Trophoblast cell (in vitro differentiated cells and primary cell): ENCODE results near the gene KRT79.

Experiments used
- DNase-seq, 2 donors: peaks; one replicate each; pipeline ENCODE4 v3.0.0-alpha.2; 2016
- H2AFZ ChIP-seq: 2 replicates; pipeline ENCODE4 v1.6.1; 2013; ENCODE audit warnings: low read length, moderate library complexity, mild to moderate bottlenecking; ENCODE audit not compliant: insufficient read depth, poor library complexity
- H2AK5ac ChIP-seq: 2 replicates; pipeline ENCODE4 v1.6.1; 2013; ENCODE audit warnings: mild to moderate bottlenecking, low read length
- H2BK120ac ChIP-seq: 2 replicates; pipeline ENCODE4 v1.6.1; 2013; ENCODE audit warnings: low read length, mild to moderate bottlenecking, moderate library complexity; ENCODE audit not compliant: insufficient read depth, poor library complexity
- H2BK12ac ChIP-seq: 2 replicates; pipeline ENCODE4 v1.6.1; 2013; ENCODE audit warnings: mild to moderate bottlenecking, low read length, moderate library complexity
- H2BK5ac ChIP-seq: 2 replicates; pipeline ENCODE4 v1.6.1; 2013; ENCODE audit warnings: low read length, low read depth, moderate library complexity, mild to moderate bottlenecking; ENCODE audit not compliant: poor library complexity
- H3K14ac ChIP-seq: 2 replicates; pipeline ENCODE4 v1.6.1; 2013; ENCODE audit warnings: mild to moderate bottlenecking, low read length
- H3K18ac ChIP-seq: 2 replicates; pipeline ENCODE4 v1.6.1; 2013; ENCODE audit warnings: mild to moderate bottlenecking, low read length
- H3K23ac ChIP-seq: 2 replicates; pipeline ENCODE4 v1.6.1; 2013; ENCODE audit warnings: low read length
- H3K27ac ChIP-seq: 2 replicates; pipeline ENCODE4 v1.5.1; 2013; ENCODE audit warnings: low read depth, mild to moderate bottlenecking, inconsistent platforms, low read length, moderate library complexity
- H3K27me3 ChIP-seq: 2 replicates; pipeline ENCODE4 v1.6.1; 2013; ENCODE audit warnings: inconsistent platforms, mild to moderate bottlenecking, low read length, moderate library complexity; ENCODE audit not compliant: insufficient read depth
- H3K36me3 ChIP-seq, 2 experiments: 1 replicate in 1 of 2; 2 replicates in 1 of 2; pipeline ENCODE4 v1.6.1; 2013; ENCODE audit warnings: low read length in 2 of 2, mild to moderate bottlenecking in 2 of 2, moderate library complexity in 1 of 2; ENCODE audit not compliant: insufficient read depth in 2 of 2, control insufficient read depth in 1 of 2
- H3K4ac ChIP-seq: 2 replicates; pipeline ENCODE4 v1.6.1; 2013; ENCODE audit warnings: low read depth, mild to moderate bottlenecking, low read length, moderate library complexity
- H3K4me1 ChIP-seq, 2 experiments: 1 replicate in 1 of 2; 2 replicates in 1 of 2; pipeline ENCODE4 v1.6.1; 2013; ENCODE audit warnings: low read length in 2 of 2, mild to moderate bottlenecking in 2 of 2, moderate library complexity in 1 of 2; ENCODE audit not compliant: insufficient read depth in 2 of 2, control insufficient read depth in 1 of 2
- H3K4me2 ChIP-seq: 2 replicates; pipeline ENCODE4 v1.6.1; 2013; ENCODE audit warnings: inconsistent platforms, mild to moderate bottlenecking, low read length, moderate library complexity
- H3K4me3 ChIP-seq: 2 replicates; pipeline ENCODE4 v1.5.1; 2013; ENCODE audit warnings: mild to moderate bottlenecking, low read depth, low read length, inconsistent platforms
- H3K79me1 ChIP-seq: one replicate; pipeline ENCODE4 v1.6.1; 2013; ENCODE audit warnings: low read length
- H3K79me2 ChIP-seq: 2 replicates; pipeline ENCODE4 v1.6.1; 2013; ENCODE audit warnings: low read length, mild to moderate bottlenecking; ENCODE audit not compliant: control insufficient read depth, insufficient read depth, poor library complexity
- H3K9ac ChIP-seq: 2 replicates; pipeline ENCODE4 v1.6.1; 2013; ENCODE audit warnings: mild to moderate bottlenecking, low read length
- H3K9me3 ChIP-seq: 2 replicates; pipeline ENCODE4 v1.6.1; 2013; ENCODE audit warnings: low read depth, mild to moderate bottlenecking, control low read depth, inconsistent platforms, low read length; ENCODE audit not compliant: insufficient read depth
- H4K12ac ChIP-seq: 2 replicates; pipeline ENCODE4 v1.6.1; 2013; ENCODE audit warnings: low read depth, mild to moderate bottlenecking, low read length, moderate library complexity
- H4K8ac ChIP-seq: 2 replicates; pipeline ENCODE4 v1.6.1; 2013; ENCODE audit warnings: low read depth, mild to moderate bottlenecking, low read length, moderate library complexity
- H4K91ac ChIP-seq: one replicate; pipeline ENCODE4 v1.6.1; 2013; ENCODE audit warnings: low read depth, mild to moderate bottlenecking, low read length, moderate library complexity
- WGBS: extraction: QIAGEN DNeasy Blood & Tissue Kit; methylation state at CpG from one replicate; pipeline ENCODE4 v1.1.7; 2013; ENCODE audit warnings: missing lambda C conversion rate; ENCODE audit not compliant: insufficient read length, insufficient coverage; ENCODE audit errors: extremely low coverage; 5-methylcytosine and 5-hydroxymethylcytosine counted together

KRT79 gene

GRCh38 chr12:52848661-52849255 is 14.6 kb upstream of the KRT79 start, which contains the start of gene KRT78:
KRT78 (minus strand) TSS chr12:52848994; CDS start chr12:52848930, 64 bp downstream.
- Histone ChIP-seq H2AFZ (no peak within 1 kb of the TSS), H3K9me3 (peaks cover 3% of the 10 kb centered on the region), H3K4me1 (peaks cover 4 to 6% of the 10 kb centered on the region in 2 experiments), H4K91ac (no peak within 1 kb of the TSS), H2BK12ac (no peak within 1 kb of the TSS), H2BK5ac (no peak within 1 kb of the TSS), H3K79me2 (no peaks in the 10 kb centered on the region), H3K14ac (no peak within 1 kb of the TSS), H4K12ac (no peak within 1 kb of the TSS), H3K27me3 (no peaks in the 10 kb centered on the region), H3K4me3 (no peak within 1 kb of the TSS), H3K36me3 (no peaks in the 10 kb centered on the region), H2AK5ac (no peak within 1 kb of the TSS), H3K4ac (no peak within 1 kb of the TSS), H4K8ac (no peak within 1 kb of the TSS), H3K9ac (no peak within 1 kb of the TSS), H3K18ac (no peak within 1 kb of the TSS), H3K79me1 (no peaks in the 10 kb centered on the region), H3K23ac (no peak within 1 kb of the TSS), H2BK120ac (no peak within 1 kb of the TSS), H3K4me2 (no peak within 1 kb of the TSS), H3K27ac (no peak within 1 kb of the TSS)
- DNase-seq = peak; percentile 84 to 93
- WGBS = no CpG with 5 or more reads among the region's 16 CpGs

DNA sequence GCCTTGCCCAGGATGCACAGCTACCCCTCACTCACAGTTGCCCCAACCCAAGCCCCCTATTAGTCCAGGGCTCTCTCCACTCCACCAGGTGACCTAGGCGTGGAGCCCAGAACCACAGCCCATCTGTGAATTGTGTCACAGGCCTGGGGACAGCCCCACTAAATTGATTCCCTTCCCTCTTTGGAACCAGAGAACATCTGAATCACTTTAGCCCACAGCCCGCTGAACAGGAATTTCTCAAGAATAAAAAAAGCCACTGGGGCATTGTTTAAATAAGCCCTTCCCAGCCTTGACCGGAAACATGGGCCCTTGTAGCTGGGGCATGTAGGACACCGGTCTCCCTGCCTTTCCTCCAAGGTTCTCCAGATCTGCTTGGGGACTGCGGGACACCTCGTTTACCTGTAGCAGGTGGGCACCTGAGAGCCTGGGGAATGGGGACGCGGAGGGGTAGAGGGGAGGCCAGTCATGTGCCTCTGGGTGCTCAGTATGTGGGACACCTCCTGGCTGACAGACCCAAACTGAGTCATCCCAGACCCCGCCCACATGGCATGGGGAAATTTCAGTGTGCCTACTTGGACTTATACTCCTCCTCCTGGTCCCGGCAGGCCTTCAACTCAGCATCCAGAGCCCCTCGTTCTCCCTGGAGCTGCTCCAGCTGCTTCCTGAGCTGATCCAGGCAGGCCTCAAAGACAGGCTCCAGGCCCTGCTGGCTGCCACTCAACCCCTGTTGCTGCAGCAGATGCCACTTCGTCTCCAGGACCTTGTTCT is 13.4 kb upstream of the KRT79 start:
- no peak overlapping the region for H2AFZ ChIP-seq
- no peaks in the 10 kb centered on the region for H3K36me3 ChIP-seq
- no peak overlapping the region for H4K91ac ChIP-seq
- no peak overlapping the region for H4K12ac ChIP-seq
- H2AK5ac ChIP-seq = no peak overlapping the region
- no peak overlapping the region for H2BK5ac ChIP-seq
- H2BK12ac ChIP-seq = no peak overlapping the region
- peaks cover 4 to 6% of the 10 kb centered on the region in 2 experiments for H3K4me1 ChIP-seq
- H2BK120ac ChIP-seq = no peak overlapping the region
- H3K9ac ChIP-seq = no peak overlapping the region
- no peak overlapping the region for H3K4ac ChIP-seq
- H3K79me1 ChIP-seq = no peaks in the 10 kb centered on the region
- H3K23ac ChIP-seq = no peak overlapping the region
- H3K14ac ChIP-seq = no peak overlapping the region
- H3K9me3 ChIP-seq = peaks cover 3% of the 10 kb centered on the region
- no peak overlapping the region for H3K18ac ChIP-seq
- no peak overlapping the region for H3K4me2 ChIP-seq
- H3K27ac ChIP-seq = no peak overlapping the region
- DNase-seq = peak; percentile 25 to 50
- H3K79me2 ChIP-seq = no peaks in the 10 kb centered on the region
- H3K4me3 ChIP-seq = no peak overlapping the region
- no peak overlapping the region for H4K8ac ChIP-seq
- no peaks in the 10 kb centered on the region for H3K27me3 ChIP-seq
- WGBS = no CpG with 5 or more reads among the region's 12 CpGs

GRCh38 chr12:52846356-52846970 is 12.4 kb upstream of the KRT79 start:
- peaks cover 3% of the 10 kb centered on the region for H3K9me3 ChIP-seq

DNA sequence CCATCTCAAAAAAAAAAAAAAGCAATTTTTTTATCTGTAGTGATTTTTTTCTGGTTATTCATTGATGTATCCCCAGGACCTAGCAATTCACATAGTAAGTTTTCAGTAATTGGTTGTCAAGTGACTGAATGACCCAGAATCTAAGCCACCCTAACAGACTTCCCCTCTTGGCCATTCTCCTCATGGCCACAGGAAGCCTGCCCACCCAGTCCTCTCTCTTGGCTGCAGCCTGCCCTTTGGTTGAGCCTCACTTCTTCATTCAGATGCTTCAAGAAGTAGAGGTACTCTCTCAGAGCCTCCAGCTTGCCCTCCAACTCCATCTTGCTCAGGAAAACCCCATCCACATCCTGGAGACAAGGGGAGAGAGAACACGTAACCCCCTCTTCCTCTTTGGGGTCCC is 11.8 kb upstream of the KRT79 start:
- no peak overlapping the region for H2AFZ ChIP-seq
- DNase-seq = peak in 1 of 2 donors; percentile 9
- H3K79me1 ChIP-seq = no peaks in the 10 kb centered on the region
- no peak overlapping the region for H4K91ac ChIP-seq
- no CpG with 5 or more reads among the region's 1 CpG for WGBS
- no peaks in the 10 kb centered on the region for H3K27me3 ChIP-seq
- H4K8ac ChIP-seq = no peak overlapping the region
- no peak overlapping the region for H2BK12ac ChIP-seq
- no peak overlapping the region for H3K23ac ChIP-seq
- H3K36me3 ChIP-seq = no peaks in the 10 kb centered on the region
- peaks cover 4 to 6% of the 10 kb centered on the region in 2 experiments for H3K4me1 ChIP-seq
- H3K9me3 ChIP-seq = peaks cover 3% of the 10 kb centered on the region
- H3K9ac ChIP-seq = no peak overlapping the region
- no peak overlapping the region for H3K4ac ChIP-seq
- H3K4me2 ChIP-seq = no peak overlapping the region
- H4K12ac ChIP-seq = no peak overlapping the region
- no peaks in the 10 kb centered on the region for H3K79me2 ChIP-seq
- no peak overlapping the region for H2BK120ac ChIP-seq
- H3K27ac ChIP-seq = no peak overlapping the region
- H3K4me3 ChIP-seq = no peak overlapping the region
- no peak overlapping the region for H3K18ac ChIP-seq
- H3K14ac ChIP-seq = no peak overlapping the region
- no peak overlapping the region for H2BK5ac ChIP-seq
- H2AK5ac ChIP-seq = no peak overlapping the region

More at GRCh38 chr12:52846356-52846970, 12.4 kb upstream of the KRT79 start:
- Histone ChIP-seq H2BK12ac (no peak overlapping the region), H3K36me3 (no peaks in the 10 kb centered on the region), H3K4me1 (peaks cover 4 to 6% of the 10 kb centered on the region in 2 experiments), H3K27me3 (no peaks in the 10 kb centered on the region), H4K8ac (no peak overlapping the region), H4K91ac (no peak overlapping the region), H3K4me2 (no peak overlapping the region), H3K79me1 (no peaks in the 10 kb centered on the region), H2BK5ac (no peak overlapping the region), H3K23ac (no peak overlapping the region), H3K9ac (no peak overlapping the region), H3K79me2 (no peaks in the 10 kb centered on the region), H2BK120ac (no peak overlapping the region), H3K27ac (no peak overlapping the region), H3K4me3 (no peak overlapping the region), H2AK5ac (no peak overlapping the region), H4K12ac (no peak overlapping the region), H3K14ac (no peak overlapping the region), H3K4ac (no peak overlapping the region), H3K18ac (no peak overlapping the region), H2AFZ (no peak overlapping the region)
- DNase-seq = peak; percentile 44 to 68
- WGBS = no CpG with 5 or more reads among the region's 8 CpGs
